Stimulated activated CD4-positive, alpha-beta T cell treated with anti-CD3 and anti-CD28 coated beads, Interleukin-12 subunit alpha, Interleukin-12 subunit beta, amount 100 ng/mL, for 4 hours (primary cell): Measurements from ENCODE around the gene PRM2.

Experiments
- DNase-seq: peaks from one replicate; pipeline ENCODE4 v3.0.0-alpha.2; 2020

Gene PRM2, protein sequence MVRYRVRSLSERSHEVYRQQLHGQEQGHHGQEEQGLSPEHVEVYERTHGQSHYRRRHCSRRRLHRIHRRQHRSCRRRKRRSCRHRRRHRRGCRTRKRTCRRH

DNA sequence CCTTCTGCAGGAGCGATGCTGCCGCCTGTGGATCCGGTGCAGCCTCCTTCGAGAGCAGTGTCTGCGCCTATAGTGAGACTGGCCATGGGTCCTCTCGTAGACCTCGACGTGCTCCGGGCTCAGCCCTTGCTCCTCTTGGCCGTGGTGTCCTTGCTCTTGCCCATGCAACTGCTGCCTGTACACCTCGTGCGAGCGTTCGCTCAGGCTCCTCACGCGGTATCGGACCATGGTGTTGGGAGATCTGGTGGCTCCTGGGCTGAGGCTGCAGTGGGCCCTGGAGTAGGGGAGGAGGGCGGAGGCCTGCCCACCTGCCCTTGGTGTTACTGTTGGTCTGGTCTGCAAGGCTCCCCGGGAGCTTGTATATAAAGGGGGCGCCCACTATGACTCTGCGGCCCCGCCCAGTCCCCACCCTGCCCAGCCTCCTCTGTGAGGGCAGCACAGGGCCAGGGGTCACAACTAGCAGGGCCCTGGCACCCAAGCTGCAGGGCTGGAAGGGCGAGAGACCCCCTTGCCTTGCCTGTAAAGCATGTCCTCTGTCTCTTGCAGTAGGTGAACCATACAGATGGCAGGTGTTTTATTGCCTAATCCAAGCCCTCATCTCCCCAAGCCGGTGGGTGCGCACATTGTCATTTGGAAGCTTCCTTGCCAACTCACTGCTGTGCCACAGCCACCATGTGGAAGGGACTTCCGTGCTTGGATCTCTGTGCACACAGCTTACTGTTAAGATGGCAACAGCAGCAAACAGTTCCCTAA is at the start of gene PRM2:
Gene PRM2, minus strand, starts transcription at position 338 of the 753 bp plus-strand sequence. Its CDS starts 110 bp downstream, at position 228.
- no peak for DNase-seq

- no peak for DNase-seq
Measured at GRCh38 chr16:11325404-11326083, 49.3 kb upstream of the PRM2 start.

DNA sequence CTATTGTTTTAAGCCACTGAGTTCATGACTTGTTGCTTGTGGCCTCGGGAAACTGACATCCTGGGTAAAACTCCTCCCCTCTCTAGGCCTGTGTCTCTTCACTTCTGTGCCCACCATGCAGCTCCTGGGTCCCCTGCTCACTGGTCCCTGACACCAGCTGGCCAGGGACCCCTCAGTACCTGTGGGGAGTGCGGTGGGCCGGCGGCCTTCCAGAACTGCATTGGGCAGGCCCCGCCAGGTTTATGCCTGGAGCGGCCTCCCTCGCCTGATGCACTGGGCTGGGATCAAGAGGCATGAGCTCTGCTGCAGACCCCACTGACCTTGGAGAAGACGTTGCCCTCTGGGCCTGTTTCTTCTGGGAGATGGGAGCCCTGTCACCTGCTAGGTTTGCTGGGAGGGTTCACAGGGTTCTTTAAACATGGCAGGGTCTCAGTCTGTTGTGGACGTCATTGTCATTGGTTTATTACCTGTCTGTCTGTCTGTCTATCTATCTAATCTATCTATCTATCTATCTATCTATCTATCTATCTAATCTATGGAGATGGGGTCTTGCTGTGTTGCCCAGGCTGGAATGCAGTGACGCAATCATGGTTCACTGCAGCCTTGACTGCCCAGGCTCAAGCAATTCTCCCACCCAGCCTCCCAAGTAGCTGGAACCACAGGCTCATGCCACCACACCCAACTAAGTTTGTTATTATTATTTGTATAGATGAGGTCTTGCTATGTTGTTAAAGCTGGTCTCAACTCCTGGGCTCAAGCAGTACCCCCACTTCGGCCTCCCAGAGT is 47.5 kb upstream of the PRM2 start:
- DNase-seq: no peak

DNA sequence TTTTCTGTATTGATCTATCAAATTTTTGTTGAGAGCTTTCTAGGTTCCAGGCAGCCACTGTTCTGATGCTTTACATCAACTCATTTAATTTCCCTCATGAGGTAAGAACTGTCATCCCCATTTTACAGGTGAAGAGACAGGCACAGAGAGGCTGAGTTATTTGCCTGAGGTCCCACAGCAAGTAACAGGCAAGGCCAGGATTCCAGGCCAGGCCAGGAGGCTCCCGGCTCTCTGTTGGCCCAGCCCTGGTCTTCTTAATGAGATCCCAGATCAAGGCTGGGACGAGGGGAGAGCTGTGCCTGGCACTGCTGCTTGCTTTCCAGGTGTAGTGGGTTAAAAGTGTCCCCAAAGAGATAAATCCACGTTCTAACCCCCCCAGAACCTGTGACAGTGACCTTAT is 46.5 kb upstream of the PRM2 start:
- no peak for DNase-seq

- no peak for DNase-seq
Measured at GRCh38 chr16:11321662-11322061, 45.4 kb upstream of the PRM2 start.

DNA sequence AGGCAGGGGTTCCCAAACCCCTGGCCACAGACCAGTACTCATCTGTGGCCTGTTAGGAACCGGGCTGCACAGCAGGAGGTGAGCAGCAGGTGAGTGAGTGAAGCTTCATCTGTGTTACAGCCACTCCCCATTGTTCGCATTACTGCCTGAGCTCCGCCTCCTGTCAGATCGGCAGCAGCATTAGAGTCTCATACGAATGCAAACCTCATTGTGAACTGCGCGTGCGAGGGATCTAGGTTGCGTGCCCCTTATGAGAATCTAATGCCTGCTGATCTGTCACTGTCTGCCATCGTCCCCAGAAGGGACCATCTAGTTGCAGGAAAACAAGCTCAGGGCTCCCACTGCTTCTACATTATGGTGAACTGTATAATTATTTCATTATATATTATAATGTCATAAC is 43.9 kb upstream of the PRM2 start:
- DNase-seq: no peak

DNA sequence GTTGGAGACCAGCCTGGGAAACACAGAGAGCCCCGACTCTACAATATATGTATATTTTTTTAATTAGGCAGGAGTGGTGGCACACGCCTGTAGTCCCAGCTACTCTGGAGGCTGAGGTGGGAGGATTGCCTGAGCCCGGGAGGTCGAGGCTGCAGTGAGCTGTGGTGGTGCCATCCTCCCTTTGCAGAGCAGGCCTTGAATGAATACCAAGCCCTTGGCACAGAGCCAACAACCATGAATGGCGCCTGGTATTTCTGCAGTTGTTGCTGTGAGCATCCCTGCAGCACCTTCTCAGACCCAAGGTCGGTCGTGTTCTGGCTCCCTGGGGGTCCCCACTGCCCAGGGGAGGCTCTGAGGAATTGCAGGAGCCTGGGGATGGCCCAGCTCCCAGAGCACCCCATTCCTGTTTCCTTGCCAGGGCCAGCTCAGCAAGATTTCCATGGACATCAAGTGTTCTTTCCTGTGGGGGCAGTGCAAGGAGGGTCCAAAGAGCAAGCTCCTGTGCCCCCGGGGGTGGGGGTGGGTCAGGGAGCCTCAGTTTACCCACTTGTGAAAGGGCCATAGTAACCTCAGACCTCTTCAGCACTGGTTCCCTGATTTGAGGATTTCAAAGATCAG is 43.4 kb upstream of the PRM2 start:
- DNase-seq: no peak

DNA sequence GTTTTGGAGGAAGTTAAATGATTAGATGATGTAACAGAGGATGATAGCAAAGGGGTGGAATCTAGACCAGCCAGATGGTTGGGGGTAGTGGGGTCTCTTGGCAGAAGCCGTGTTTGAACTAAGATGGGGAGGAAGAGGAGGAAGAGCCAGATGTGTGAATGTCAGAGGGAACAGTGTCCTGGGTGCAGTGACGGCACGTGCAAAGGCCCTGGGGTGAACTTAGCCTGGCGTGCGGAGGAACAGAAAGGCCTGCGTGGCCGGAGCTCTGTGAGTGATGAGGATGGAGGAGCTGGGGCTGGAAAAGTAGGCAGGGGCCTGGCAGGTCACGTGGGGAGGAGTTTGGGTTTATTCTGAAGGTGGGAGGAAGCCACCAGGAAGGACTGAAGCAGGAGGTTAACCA is 42.5 kb upstream of the PRM2 start:
- DNase-seq: no peak

- no peak for DNase-seq
Measured at GRCh38 chr16:11316331-11317015, 40.2 kb upstream of the PRM2 start.

DNA sequence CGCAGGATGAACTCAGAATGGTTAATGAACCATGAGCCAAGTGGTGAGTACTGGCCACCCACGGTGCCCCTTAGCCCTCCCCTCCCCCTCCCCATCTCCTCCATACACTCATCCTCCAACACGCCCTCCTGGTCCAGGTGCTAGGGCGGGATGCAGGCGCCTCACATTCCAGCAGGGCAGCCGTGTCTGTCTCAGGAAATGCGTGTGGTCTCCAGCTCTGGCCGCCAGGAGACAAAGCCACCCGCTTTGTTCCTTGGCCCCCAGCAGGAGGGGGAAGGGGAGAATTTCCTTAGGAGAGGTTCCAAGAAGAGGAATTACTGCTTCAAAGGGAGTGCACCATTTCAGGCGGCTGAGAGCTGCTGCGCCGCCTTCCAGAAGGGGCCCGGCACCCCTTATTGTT is 39.2 kb upstream of the PRM2 start:
- DNase-seq: no peak

- DNase-seq: no peak
Measured at GRCh38 chr16:11314309-11314894, 38.1 kb upstream of the PRM2 start.

- no peak for DNase-seq
Measured at GRCh38 chr16:11313493-11314308, 37.4 kb upstream of the PRM2 start.

DNA sequence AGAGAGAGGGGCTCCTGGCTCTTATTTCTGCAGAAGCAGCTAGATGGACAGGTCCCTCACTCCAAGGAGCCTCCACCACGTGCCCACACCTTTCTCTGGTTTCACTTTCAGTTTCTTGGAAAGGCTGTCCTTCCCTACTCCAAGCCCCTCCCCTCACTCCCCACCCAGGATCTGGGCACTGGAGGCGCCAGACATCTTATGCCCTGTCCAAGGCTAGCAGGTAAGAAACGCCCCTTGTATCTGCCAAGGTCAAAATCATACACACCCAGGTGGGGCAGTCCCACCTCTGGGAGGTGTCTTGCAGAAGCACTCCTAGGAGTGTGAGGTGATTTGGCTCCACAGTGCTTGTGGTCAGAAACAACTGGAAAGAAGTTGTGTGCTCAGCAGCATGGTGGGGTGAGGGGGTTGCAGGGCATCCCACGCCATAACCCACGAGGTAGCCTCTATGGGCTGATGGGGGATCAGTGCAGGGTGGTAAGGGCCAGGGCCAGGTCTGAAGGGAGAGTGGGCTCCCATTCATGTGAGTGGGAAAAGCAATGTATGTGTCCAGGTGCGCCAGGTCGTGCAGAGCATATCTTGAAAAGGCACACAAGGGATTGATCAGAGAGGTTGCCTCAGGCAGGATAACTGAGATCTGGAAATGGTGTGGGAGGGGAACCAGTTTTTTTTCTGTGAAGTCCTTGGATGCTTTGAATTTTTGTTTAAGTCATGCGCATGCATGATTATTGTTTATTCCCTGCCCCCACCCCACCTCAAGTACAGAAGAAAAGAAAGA is 36.6 kb upstream of the PRM2 start:
- DNase-seq: no peak

GRCh38 chr16:11310997-11311561 is 34.8 kb upstream of the PRM2 start:
- DNase-seq: no peak

DNA sequence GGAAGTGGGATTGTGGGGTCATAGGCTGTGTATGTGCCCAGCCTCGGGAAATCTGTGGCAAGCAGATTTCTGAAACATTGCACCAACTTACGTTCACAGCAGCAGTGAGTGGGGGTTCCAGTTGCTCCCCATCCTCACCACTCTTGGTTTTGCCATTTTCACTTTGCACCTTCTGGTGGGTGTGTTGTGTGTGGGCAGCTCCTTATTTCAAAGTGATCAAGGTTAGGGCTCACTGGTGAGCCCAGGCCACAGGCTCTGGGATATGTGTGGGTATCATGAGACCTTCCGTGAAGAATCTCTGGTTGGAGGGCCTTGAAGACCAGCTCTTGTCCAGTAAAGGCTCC is 34.3 kb upstream of the PRM2 start:
- DNase-seq: no peak

DNA sequence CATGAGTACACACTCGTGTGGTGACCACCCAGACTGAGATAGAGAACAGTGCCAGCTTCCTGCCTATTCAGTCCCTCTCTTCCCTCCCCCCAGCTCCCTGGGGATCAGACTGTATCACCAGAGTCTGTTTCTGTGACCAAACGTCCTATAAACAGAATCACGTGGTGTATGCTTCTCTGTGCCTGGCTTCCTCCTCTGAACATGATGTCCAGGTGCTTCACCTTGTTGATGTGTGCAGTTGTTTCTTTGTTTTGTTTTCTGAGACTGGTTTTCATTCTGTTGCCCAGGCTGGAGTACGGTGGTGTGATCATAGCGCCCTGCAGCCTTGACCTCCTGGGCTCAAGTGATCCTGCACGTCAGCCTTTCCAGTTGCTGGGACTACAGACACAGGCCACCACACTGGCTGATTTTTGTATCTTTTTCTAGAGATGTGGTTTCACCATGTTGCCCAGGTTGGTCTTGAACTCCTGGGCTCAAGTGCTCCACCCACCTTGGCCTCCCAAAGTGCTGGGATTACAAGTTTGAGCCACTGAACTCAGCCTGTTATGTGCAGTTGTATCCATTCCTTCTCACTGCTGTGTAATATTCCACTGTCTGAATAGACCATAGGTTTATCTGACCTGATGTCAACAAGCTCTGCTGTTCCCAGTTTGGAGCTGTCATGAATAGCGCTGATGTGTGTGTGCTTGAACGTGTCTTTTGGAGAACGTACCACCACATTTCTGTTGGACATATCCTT is 33.8 kb upstream of the PRM2 start:
- DNase-seq: no peak

- no peak for DNase-seq
Measured at GRCh38 chr16:11308493-11309283, 32.4 kb upstream of the PRM2 start.
